Measurements from ENCODE around the gene CHD6.

The CHD6 gene

DNA sequence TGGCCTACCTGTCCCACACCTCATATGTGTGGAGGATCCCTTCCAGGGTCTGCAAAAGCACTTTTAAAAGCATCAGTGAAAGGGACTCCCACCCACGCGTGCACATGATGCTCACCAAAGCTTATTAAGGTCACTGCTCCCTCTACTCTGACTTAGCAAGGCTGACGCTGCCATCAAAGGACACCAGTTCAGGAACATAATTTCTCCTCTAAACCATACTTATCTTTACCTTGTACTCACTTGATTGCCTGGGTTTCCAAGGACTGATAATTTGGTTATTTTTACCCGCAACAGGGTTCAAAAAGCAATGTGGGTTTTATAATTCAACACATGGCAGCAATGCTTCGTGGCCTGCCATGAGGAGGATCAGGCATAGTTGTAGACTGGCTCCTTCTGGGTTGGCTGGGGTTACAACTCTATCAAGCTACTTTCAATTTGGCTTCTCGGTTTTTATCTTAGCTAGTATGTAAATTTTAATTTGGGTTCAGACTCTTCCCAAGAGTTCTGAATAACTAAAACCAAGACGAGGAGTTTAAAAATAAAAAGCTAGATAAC, 199.4 kb downstream of the CHD6 start:
- no peak for DNase-seq

DNA sequence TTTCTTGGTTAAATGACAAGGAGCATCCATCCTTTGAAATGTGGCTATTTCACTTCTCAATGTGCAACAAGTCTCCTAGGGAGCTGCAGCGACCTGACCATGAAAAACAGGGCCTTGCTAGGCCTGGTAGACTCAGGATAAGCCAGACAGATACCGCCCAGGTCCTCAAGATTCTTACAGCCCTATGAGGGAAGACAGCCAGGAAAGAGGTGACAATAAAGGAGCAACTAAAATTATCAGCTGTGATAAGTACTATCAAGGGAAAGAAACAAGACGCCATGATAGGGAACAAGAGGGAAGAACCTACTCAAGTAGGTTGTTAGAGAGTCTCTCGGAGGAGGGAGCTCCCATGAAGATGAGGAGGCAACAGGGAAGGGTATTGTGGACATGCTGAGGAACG, 200.1 kb downstream of the CHD6 start:
- no peak for DNase-seq

- no peak for DNase-seq
Measured at GRCh38 chr20:41415191-41415590, 203.0 kb downstream of the CHD6 start.

GRCh38 chr20:41413169-41413568, 205.0 kb downstream of the CHD6 start:
- DNase-seq, result no peak

DNA sequence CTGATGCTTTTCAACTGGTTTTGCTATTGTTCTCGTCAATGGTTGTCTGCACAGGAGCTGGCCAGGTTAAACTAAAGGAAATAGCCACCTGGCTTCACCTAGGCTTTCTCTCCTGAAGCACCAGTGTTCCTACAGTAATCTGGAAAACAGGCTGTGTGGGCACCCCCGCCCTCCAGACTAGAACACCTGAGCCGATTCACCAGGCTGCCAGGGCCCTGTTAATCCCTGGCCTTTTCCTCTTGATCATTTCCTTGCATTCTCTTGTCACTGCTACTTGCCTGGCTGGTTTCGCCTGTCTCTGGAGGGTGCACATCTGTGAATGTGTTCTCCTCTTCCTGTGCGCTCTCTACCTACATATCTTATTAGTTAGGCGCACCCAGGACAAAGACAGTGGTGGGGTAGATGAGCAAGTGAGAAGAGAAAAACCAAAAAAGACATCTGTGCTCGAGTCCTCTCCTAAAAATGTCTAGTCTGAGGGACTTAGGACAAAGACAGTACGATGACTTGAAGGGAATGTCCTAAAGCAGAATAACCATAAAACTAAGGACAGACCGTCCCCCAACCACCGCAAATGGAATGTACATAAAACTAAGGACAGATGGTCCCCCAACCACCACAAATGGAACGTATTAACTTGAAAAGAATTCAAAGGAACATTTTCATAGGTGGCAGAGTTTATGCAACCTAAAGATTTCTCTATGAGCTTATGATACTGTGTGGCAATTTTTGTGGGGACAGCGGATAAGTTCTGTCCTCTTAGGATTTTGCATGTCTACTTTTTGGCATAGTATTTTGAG, 205.7 kb downstream of the CHD6 start:
- no peak for DNase-seq

DNA sequence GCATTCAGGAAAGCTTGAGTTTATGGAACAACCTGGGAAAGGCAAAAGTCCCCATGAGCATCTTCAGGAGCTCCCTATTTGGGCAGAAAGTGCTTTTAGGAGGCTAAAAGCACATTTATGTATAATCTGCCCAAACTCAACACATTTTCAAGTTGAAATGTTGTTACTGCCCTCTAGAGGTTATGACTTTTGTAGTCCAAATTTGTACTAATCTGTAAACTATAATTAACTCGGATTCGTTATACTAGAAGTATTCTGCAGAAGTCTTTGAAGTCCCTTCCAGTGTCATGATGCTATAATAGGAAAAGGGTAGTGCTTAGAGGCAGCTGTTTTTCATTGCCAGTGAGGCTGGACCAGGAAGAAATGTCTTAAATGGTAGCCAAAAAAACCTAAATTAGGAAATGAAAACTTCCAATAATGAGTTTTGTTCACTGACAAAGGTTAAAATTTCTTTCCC, 206.8 kb downstream of the CHD6 start:
- DNase-seq, result no peak

DNA sequence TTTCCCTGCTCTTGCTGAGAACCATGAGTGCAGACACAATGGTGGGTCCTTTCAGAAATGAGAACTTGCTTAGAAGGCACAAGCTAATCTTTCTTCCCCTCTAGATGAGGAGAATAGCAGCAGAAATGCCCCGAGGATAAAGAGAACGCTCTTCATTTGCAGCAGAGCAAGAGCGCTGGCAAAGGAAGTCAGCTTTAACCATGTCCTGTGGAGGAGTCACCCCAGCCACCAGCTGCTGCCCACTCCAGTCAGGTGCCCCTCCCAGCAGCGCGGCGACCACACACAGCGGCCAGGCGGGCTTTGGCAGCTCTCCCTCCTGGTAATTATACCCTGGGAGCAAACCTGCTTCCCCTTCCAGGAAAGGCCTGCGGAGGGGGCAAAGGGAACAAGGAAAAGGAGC, 209.2 kb downstream of the CHD6 start:
- no peak for DNase-seq

DNA sequence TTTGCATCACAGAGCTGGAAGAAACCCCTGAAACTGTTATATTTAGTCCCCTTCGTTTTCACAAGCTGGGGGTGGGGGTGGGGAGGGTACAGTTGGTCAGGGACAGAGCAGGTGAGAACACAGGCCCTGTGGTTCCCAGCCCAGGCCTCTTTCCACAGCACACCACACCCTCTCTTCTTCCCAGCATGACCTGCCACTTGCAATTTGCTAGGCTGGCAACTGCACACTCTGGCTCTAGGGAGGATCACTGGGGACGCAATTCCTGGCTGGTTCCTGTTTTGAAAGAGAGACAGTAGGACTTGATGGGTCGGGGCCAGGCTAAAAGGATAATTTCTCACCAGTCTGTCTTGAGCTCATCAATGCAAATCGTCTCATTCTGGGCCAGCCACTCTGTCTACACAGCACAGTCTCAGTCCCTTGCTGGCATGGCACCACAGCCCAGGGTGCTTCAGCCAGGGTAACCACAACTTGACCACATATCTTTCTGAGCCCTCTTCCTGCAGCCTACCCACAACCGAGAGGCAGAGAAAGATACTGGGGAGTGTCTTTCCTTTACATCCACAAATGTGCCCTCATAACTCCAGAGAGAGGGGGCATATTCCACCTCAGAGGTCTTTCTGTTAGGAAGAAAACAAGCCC, 209.9 kb downstream of the CHD6 start:
- no peak for DNase-seq

DNA sequence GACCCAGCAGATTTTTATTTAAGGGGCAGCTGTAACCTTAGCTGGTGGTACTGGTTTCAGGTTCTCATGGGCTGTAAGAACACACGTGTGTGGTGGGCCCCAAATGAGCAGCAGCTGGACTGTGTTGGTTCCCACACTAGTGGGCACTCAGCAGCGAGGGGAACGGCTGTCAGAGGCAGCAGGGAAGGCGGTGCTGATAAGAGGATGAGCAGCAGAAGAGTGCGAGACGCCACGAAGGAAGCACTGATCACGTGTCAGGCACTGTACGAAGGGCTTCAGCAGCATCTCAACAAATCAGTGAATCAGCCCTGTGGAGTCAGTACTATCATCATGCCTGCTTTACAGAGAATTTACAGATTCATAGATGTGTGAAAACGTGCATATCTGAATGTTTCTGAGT, 210.6 kb downstream of the CHD6 start:
- no peak for DNase-seq

GRCh38 chr20:41406896-41407444, 211.2 kb downstream of the CHD6 start:
- DNase-seq, result no peak

DNA sequence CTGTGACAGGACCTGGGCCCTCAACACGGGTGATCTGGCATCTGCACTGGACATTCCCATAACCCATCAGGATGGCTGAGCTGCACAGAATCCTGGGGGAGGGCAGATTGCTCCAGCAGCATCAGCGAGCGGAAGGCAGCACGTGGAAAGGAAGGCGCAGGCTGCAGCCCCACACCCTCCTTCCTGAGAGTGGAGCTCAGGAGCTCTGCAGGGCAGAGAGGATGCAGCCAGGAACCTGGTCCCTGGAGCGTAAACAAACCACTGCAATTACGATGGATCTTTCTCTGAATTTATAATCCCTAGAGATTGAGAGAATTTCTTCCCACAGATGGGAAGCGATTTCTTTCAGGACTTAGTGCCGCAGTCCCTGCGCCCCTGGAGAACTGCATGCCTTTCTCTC, 211.8 kb downstream of the CHD6 start:
- DNase-seq, result no peak

DNA sequence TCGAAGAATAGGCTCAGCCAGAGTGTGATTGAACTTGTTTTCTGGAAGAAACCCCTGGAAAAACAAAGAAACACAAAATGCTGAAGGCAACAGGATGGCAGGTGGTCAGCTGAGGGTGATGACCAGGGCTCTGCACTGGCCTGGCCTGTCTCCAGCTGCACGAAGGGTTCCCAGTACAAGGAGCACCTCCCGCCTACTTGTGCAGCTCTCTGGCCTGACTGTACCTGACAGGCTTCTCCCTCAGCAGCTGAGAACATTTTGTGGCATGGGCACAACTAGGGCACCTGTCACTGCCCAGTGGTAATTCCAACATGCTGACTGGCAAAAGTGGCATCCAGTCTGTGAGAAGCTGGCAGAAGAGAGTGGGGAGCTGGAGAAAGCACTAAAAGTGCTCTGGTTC, 212.7 kb downstream of the CHD6 start:
- no peak for DNase-seq

- DNase-seq, result no peak
Measured at GRCh38 chr20:41403604-41404003, 214.6 kb downstream of the CHD6 start.

- DNase-seq, result no peak
Measured at GRCh38 chr20:41398408-41398807, 219.8 kb downstream of the CHD6 start.

DNA sequence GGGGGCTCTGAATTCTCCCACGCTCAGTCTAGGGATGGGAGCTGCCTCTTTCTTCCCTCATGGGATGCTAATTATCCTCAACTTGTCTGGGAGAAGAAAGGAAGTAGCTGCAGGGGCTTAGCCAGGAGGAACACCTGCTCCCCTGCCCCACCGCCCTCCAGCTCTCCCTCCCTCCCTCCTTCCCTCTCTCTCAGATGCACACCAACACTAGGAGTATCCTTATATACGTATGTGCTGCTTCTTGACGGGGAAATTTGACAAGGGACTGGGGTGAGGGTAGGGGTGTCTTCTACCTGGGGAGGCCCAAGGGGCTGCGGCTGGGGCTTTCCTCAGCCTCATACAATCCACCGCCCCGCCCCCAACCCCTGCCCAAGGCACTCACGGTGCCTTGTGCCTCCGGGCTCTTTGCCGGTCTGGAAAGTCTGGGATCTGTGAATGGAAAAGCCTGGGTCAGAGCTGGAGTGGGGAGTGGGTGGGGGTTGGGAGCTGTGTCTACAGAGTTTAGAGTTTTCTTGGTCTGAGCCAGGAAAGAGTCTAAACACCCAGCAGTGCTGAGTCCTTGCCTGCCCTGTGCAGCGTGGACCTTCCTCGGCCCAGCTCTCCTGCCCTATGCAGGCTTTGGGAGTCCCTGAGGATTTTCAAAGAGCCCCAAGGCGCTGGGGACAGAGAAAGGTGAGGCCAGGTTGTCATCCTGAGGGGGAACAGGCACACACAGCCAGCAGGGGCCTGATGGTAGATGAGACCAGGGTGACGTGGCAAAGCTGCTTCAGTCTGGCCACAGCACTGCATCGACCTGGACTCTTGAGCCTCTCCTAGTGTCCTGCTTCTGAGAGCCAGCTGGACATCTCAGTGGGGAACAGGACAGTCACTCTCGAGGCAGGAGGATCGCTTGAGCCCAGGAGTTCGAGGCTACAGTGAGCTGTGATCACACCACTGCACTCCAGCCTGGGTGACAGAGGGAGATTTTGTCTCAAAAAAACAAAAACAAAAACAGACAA, 222.2 kb downstream of the CHD6 start:
- DNase-seq, result no peak

DNA sequence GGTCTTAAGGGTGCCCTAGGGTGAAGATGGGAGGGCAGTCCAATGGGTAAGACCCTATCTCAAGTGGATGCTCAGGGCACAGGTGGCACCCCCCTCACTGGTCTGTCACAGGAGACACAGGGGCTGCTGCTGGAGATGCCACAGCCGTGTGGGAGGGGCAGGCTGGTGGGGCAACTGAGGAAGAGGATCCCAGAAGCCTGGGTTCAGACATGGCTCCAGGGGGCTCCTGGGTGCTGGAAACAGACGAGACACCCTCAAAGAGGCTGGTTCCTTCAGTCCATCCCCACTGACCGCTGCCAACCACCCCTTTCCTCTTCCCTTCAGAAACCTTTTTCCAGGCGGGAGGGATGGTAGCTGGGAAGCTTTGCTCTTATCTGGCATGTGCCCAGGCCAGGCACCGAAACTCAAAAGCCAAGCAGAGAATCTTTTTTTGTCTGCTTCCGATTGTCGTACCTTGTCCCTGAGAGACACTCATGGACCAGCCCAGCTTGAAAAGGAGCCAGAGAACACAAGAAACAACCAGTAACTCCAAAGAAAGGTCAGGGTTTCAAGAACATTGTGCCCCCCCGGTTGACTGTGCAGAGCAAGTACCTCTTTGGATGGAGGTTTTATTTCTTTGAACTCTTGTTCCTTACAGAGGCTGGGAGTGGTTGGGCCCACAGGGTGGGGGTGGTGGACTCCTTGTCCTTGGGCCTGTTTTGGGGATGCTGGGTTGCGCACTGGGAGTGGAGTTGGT, 223.1 kb downstream of the CHD6 start:
- no peak for DNase-seq

GRCh38 chr20:41394081-41394480, 224.1 kb downstream of the CHD6 start:
- no peak for DNase-seq

- DNase-seq, result no peak
Measured at GRCh38 chr20:41393705-41394066, 224.5 kb downstream of the CHD6 start.

DNA sequence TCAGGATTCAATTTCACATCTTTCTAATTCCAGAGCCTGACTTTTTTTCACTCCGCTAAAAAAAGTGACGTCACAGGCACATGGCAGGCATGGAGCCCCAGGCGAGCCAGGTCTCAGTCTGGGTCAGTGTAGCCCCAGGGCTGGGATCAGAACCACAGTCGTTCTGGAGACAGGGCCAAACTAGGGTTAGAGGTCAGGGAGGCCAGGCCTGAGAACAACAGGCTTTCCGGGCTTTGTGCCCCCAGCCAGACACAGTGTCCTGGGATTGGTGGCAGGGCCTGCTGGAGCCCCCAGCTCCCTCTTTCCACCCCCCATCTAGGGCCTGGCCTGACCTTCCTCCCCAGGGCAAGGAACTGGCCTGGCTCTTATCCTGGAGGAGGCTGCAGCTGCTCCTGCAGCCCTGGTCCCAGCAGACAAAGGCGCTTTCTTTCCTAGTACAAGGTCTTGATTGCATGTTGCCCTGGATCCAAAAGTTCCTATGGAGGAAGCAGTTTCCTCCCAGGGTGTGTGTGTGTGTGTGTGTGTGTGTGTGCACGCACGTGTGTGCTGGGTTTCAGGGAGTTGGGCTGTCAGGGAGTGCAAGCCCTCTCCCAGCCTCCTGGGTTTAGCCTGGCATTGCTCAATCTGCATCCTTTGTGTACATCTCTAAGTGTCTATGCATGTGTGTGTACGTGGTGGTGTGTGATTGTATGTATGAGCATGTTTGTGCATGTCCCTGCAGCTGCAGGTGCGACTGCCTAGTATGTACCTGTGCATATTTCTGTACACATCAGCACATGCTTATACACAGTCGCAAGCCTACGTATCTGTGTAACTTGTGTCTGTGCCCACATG, 225.1 kb downstream of the CHD6 start:
- no peak for DNase-seq

GRCh38 chr20:41392295-41392694, 225.9 kb downstream of the CHD6 start:
- no peak for DNase-seq

DNA sequence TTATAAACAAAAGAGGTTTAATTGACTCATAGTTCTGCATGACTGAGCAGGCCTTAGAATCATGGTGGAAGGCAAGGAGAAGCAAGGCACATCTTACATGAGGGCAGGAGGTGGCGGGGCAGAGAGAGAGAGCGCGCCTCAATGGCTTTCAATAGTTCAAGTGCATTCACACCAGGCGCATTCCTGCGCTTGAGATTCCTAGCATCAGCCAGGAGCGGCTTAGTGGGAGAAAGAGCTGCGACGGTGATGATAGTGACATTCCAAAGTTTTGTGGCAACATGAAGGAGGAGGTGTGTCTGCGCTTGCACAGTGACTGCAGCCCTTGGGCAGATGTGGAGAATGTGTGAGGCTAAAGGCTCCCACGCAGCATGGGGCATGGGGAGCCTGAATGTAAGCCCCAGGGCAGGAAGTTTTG, 226.6 kb downstream of the CHD6 start:
- DNase-seq, result no peak
